GM18867 (cell line): ENCODE measurements around the gene ELOVL6.
"Not testable (repeated sequence)": the region's sequence is repeated elsewhere in the genome, so short reads cannot be mapped to it uniquely, and the experiment has no call there.

Experiments used
- ATAC-seq: cut with Tn5 transposase; IDR thresholded peaks from one replicate; pipeline ENCODE4 v1.9.1; 2021; ENCODE audit warnings: mild to moderate bottlenecking, moderate library complexity; ENCODE audit not compliant: unreplicated experiment

The ELOVL6 gene

GRCh38 chr4:110078148-110078547 is 120.3 kb downstream of the ELOVL6 start:
- ATAC-seq, result not testable (repeated sequence)

GRCh38 chr4:110076828-110077227 is 121.6 kb downstream of the ELOVL6 start:
- ATAC-seq, result not testable (repeated sequence)

GRCh38 chr4:110075891-110076290 is 122.5 kb downstream of the ELOVL6 start:
- ATAC-seq, result no peak

- ATAC-seq, result peak; percentile 87
Measured at GRCh38 chr4:110075083-110075738, 123.2 kb downstream of the ELOVL6 start.

- no peak for ATAC-seq
Measured at GRCh38 chr4:110074570-110074969, 123.8 kb downstream of the ELOVL6 start.

GRCh38 chr4:110073053-110073845 is 125.2 kb downstream of the ELOVL6 start:
- no peak for ATAC-seq

- no peak for ATAC-seq
Measured at GRCh38 chr4:110071466-110071865, 126.9 kb downstream of the ELOVL6 start.

GRCh38 chr4:110068248-110068647 is 130.2 kb downstream of the ELOVL6 start:
- ATAC-seq, result no peak

GRCh38 chr4:110064934-110065333 is 133.5 kb downstream of the ELOVL6 start:
- ATAC-seq, result no peak

- no peak for ATAC-seq
Measured at GRCh38 chr4:110064295-110064694, 134.1 kb downstream of the ELOVL6 start.

GRCh38 chr4:110062166-110062565 is 136.2 kb downstream of the ELOVL6 start:
- ATAC-seq, result no peak

GRCh38 chr4:110061076-110061475 is 137.3 kb downstream of the ELOVL6 start:
- ATAC-seq, result no peak

GRCh38 chr4:110059556-110060191 is 138.7 kb downstream of the ELOVL6 start:
- ATAC-seq, result peak; percentile 84

GRCh38 chr4:110058677-110059076 is 139.7 kb downstream of the ELOVL6 start:
- no peak for ATAC-seq

GRCh38 chr4:110055158-110055768 is 143.2 kb downstream of the ELOVL6 start:
- ATAC-seq, result peak; percentile 78

GRCh38 chr4:110049951-110050925 is 148.2 kb downstream of the ELOVL6 start:
- ATAC-seq, result peak; percentile 79

GRCh38 chr4:110046588-110047049 is 151.8 kb downstream of the ELOVL6 start:
- ATAC-seq, result no peak

GRCh38 chr4:110042545-110043517 is 155.6 kb downstream of the ELOVL6 start:
- ATAC-seq, result no peak

- ATAC-seq, result no peak
Measured at GRCh38 chr4:110041735-110042134, 156.7 kb downstream of the ELOVL6 start.
